Kidney (tissue), 14 donors: ENCODE data around the gene HOXD11. TPM values are rescaled to one million over a fixed set of nuclear protein-coding genes. Genes with fewer than 3 reads are reported as not detected.

Source experiments
- DNase-seq, 5 donors: peaks; one replicate each; pipeline ENCODE4 v3.0.0-alpha.2; 2013 to 2020
- FAIRE-seq: peaks from 2 replicates; lab custom pipeline; 2012; peaks lifted over from hg19 to GRCh38; lab: Jason Lieb, UNC
- H3K27ac ChIP-seq, 2 donors: one replicate each; pipeline ENCODE4 v1.7.0; 2013; ENCODE audit warnings: low read depth in 2 of 2, low read length in 2 of 2, inconsistent platforms in 1 of 2
- H3K27me3 ChIP-seq: one replicate; pipeline ENCODE4 v1.7.1; 2013; ENCODE audit warnings: low read length, inconsistent platforms; ENCODE audit not compliant: control insufficient read depth, insufficient read depth
- H3K36me3 ChIP-seq, 3 donors: one replicate each; pipeline versions ENCODE4 v1.7.0 to v1.7.1; 2013; ENCODE audit warnings: low read length in 3 of 3, control low read depth in 1 of 3, inconsistent platforms in 1 of 3; ENCODE audit not compliant: insufficient read depth in 3 of 3, control insufficient read depth in 2 of 3
- H3K4me1 ChIP-seq, 3 donors: one replicate each; pipeline versions ENCODE4 v1.7.0 to v1.7.1; 2013; ENCODE audit warnings: low read length in 3 of 3, inconsistent platforms in 1 of 3, low read depth in 1 of 3; ENCODE audit not compliant: control insufficient read depth in 2 of 3, insufficient read depth in 2 of 3
- H3K4me3 ChIP-seq, 3 donors: one replicate each; pipeline versions ENCODE4 v1.7.0 to v1.8.1; 2013; ENCODE audit warnings: low read length in 3 of 3, control low read depth in 1 of 3, inconsistent platforms in 1 of 3
- H3K9ac ChIP-seq, 3 donors: one replicate each; pipeline versions ENCODE4 v1.7.0 to v1.7.1; 2013; ENCODE audit warnings: low read length in 3 of 3, control low read depth in 1 of 3, inconsistent platforms in 1 of 3
- H3K9me3 ChIP-seq, 3 donors: one replicate each; pipeline versions ENCODE4 v1.7.0 to v1.7.1; 2013; ENCODE audit warnings: low read length in 3 of 3, control low read depth in 1 of 3, inconsistent platforms in 1 of 3; ENCODE audit not compliant: control insufficient read depth in 2 of 3, insufficient read depth in 1 of 3
- CTCF ChIP-seq: IDR thresholded peaks from 3 replicates; pipeline ENCODE4 v1.5.1; 2012; ENCODE audit warnings: mild to moderate bottlenecking, moderate library complexity, borderline replicate concordance; ENCODE audit not compliant: insufficient read depth; ENCODE audit errors: extremely low read depth
- intact Hi-C: fragments of 100-400 bp; cut with DNase I; formaldehyde crosslinking; loops from one replicate; pipeline ENCODE4 v1.11.1; 2022
- polyA plus RNA-seq: library from polyadenylated mRNA; stranded (reverse); fragments of 350-450 nt; fragmentation: Illumina TruSeq; extraction: RNeasy Lipid Tissue Mini Kit (QIAGEN cat#74804); gene quantifications from one replicate; pipeline ENCODE4 v1.2.3, GENCODE V29; 2014; ENCODE audit warnings: low read depth, low replicate concordance; ENCODE audit not compliant: insufficient read depth
- total RNA-seq: library from RNA; stranded (reverse); fragmentation: NEBNext Ultra II Directional; extraction: Animal tissue kit (Norgen Biotek cat#: 25700); gene quantifications from one replicate; pipeline ENCODE4 v1.2.1, GENCODE V29; 2021
- donor health status: control.
- donor health status: control.
- donor health status: control.
- donor health status: control.
- donor health status: control.
- donor health status: DM: yes; HTN: yes; CAD: no.
- donor health status: Normal renal cell carcinoma (clear cell type).

The HOXD11 gene
- total and polyA plus RNA-seq, 2 donors from 2014 or later, result 5.8 to 15.9 TPM

- H3K9me3 ChIP-seq, result no peaks in the 10 kb centered on the region
Measured at GRCh38 chr2:176129813-176130146, 22.7 kb downstream of the HOXD11 start.

GRCh38 chr2:176130147-176130956 lies 23.3 kb downstream of the HOXD11 start:
- no peak for TF ChIP-seq CTCF
- peak overlapping the region; percentile 89 to 94 for H3K27ac ChIP-seq
- DNase-seq, result peak; percentile 91 to 97 (median 96)
- H3K4me1 ChIP-seq, result peaks cover 5 to 15% (median 13%) of the 10 kb centered on the region in 3 donors
- H3K9me3 ChIP-seq, result no peaks in the 10 kb centered on the region
- no peak for FAIRE-seq
- H3K27me3 ChIP-seq, result no peaks in the 10 kb centered on the region
- H3K36me3 ChIP-seq, result no peaks in the 10 kb centered on the region
- H3K4me3 ChIP-seq, result peak overlapping the region; percentile 67 to 85 (median 81)
- peak overlapping the region; percentile 81 to 96 (median 90) for H3K9ac ChIP-seq
- intact Hi-C loops, result no loop called here

More at GRCh38 chr2:176129813-176130146, 22.7 kb downstream of the HOXD11 start:
- intact Hi-C loops, result loop anchor here (10.0 kb wide), 2 partner anchors 515 to 1025 kb away; no protein-coding TSS in a partner anchor
- no peak for TF ChIP-seq CTCF
- FAIRE-seq (no peak), DNase-seq (peak in 1 of 5 donors; percentile 91)
- H3K36me3 ChIP-seq, result no peaks in the 10 kb centered on the region
- peak overlapping the region in 1 of 3 donors; percentile 81 for H3K9ac ChIP-seq
- H3K27ac ChIP-seq, result peak overlapping the region; percentile 89 to 94
- peak overlapping the region in 1 of 3 donors; percentile 85 for H3K4me3 ChIP-seq
- H3K4me1 ChIP-seq, result peaks cover 5 to 12% (median 10%) of the 10 kb centered on the region in 3 donors
- no peaks in the 10 kb centered on the region for H3K27me3 ChIP-seq

GRCh38 chr2:176130957-176131847 lies 24.1 kb downstream of the HOXD11 start:
- DNase-seq (peak in 1 of 5 donors; percentile 39), FAIRE-seq (no peak)
- Histone ChIP-seq H3K36me3 (no peaks in the 10 kb centered on the region), H3K27ac (peak overlapping the region; percentile 89 to 94), H3K4me1 (peaks cover 5 to 12% (median 9%) of the 10 kb centered on the region in 3 donors), H3K4me3 (peak overlapping the region; percentile 67 to 85 (median 81)), H3K9ac (peak overlapping the region; percentile 81 to 96 (median 90)), H3K9me3 (no peaks in the 10 kb centered on the region), H3K27me3 (no peaks in the 10 kb centered on the region)
- intact Hi-C loops, result no loop called here
- TF ChIP-seq CTCF, result no peak
